Stimulated activated CD4-positive, alpha-beta T cell treated with anti-CD3 and anti-CD28 coated beads, Interleukin-12 subunit alpha, Interleukin-12 subunit beta, amount 100 ng/mL, for 24 hours (primary cell): ENCODE data around the gene MYLK.

Source experiments
- DNase-seq, 2 experiments: peaks; one replicate each; pipeline ENCODE4 v3.0.0-alpha.2; 2020; ENCODE audit warnings: low read depth in 2 of 2

Gene MYLK

GRCh38 chr3:123672429-123673146 is 211.5 kb downstream of the MYLK start:
- no peak for DNase-seq

GRCh38 chr3:123670743-123671142 is 213.4 kb downstream of the MYLK start:
- no peak for DNase-seq

DNA sequence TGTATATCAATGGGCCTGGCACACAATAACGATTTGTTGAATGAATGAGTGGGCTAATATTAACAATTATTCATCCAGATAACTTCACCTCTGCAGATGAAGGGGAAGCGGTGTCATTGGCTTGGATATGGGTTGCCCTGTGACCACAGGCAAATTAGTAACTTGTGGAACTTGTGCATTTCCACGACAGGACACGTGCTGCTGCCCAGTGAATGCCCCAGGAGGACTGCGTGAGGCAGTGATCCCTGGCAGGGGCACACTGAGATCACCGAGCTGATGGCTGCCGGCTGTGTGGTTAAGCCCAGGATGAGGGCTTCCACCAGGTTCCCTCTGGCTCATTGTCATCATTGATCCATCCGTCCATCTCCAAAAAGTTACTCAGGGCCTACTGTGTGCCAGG is 215.2 kb downstream of the MYLK start:
- DNase-seq = no peak

DNA sequence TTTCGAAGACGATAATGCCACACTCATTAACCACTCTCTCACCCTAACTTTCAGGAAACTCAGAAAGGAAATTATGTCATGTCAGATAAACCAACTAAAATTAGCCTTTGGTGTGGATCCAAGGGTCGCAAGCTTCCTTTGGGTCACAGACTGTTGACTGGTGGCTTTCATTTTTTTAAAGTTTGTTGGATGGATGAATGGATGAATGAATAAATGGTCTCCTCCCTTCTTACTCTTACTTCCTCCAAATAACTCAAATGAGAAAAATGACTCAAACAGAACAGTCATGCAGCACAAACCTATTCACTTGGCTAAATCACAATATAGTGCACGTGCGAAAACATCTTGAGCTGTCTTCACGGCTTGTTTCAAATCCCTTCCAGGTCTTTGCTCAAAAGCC is 216.3 kb downstream of the MYLK start:
- DNase-seq = no peak

DNA sequence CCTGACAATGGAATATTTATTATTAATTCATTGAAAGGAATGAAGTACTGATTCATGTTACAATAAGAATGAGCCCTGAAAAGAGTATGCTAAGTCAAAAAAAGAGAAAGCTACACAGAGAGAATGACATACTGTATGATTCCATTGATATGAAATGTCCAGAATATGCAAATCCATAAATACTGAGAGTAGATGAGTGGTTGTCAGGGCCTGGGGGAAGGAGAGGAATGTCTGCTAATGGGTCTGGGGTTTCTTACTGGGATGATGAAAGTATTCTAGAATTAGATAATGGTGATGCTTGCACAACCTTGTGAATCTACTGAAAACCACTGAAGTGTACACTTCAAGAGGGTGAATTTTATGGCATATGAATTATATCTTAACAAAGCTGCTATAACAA is 219.4 kb downstream of the MYLK start:
- no peak for DNase-seq

GRCh38 chr3:123663977-123664376 is 220.2 kb downstream of the MYLK start:
- no peak for DNase-seq

DNA sequence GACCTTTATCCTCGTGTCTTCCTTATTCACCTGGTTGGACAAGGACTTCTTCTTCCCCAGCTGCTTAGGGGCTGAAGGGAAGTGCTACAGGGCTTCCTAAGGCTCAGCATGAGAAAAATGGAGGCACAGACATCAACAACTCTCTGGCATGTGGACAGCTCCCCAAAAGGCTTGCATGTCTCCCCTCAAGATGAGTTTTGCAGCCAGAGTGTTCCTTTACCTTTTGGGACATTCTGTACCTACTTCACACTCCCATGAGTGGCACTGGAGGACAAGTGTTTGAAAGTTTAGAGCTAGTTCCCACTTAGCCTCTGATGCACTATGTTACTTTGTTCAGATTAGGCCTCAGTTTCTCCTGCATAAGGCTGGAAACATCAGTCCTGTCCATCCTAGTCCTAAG is 222.2 kb downstream of the MYLK start:
- no peak for DNase-seq

DNA sequence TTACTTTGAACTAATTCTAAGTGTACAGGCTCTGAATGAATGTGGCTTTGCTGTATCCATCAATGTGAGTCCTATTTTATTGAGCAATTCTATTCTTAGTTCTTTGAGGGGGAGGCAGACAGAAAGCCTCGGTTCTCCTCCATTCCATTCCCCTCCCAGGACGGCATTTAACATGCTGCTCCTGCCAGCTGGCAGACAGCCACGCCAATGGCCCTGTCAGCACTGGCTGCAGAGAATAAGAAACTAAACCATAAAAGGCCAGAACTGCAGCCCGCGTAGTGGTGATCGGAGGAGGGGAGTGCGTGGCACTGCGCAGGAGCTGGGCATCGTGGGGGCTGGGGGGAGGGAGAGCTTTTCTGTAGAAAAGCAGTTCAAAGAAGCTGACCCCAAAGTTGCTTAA is 223.2 kb downstream of the MYLK start:
- no peak for DNase-seq

GRCh38 chr3:123660141-123660675 is 223.9 kb downstream of the MYLK start:
- DNase-seq = no peak

- no peak for DNase-seq
These were observed 225.3 kb downstream of the MYLK start for GRCh38 chr3:123658852-123659206.

- DNase-seq = no peak
These were observed 225.8 kb downstream of the MYLK start for GRCh38 chr3:123658118-123658851.

DNA sequence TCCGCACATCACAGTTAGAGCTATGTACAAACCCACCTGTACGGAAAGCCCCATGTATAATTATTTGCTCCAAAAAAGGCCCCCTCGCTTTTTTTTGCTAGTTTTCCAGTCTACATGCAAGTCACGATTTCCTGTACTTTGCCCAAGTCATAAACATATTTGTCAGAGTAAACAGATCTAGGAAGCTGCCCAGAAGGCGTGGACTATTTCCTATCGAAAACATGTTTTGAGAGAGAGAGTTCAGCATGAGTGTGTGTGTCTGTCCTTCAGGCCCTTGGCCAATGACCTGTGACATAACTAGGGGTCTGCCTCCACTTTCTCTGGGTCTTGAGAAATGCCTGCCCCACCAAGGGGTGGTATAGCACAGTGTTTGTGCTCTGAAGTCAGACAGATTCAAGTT is 226.6 kb downstream of the MYLK start:
- no peak for DNase-seq

GRCh38 chr3:123657111-123657510 is 227.0 kb downstream of the MYLK start:
- no peak for DNase-seq

- DNase-seq = no peak
These were observed 227.4 kb downstream of the MYLK start for GRCh38 chr3:123656691-123657090.

- no peak for DNase-seq
These were observed 227.9 kb downstream of the MYLK start for GRCh38 chr3:123656274-123656673.

- no peak for DNase-seq
These were observed 228.7 kb downstream of the MYLK start for GRCh38 chr3:123655400-123655799.

DNA sequence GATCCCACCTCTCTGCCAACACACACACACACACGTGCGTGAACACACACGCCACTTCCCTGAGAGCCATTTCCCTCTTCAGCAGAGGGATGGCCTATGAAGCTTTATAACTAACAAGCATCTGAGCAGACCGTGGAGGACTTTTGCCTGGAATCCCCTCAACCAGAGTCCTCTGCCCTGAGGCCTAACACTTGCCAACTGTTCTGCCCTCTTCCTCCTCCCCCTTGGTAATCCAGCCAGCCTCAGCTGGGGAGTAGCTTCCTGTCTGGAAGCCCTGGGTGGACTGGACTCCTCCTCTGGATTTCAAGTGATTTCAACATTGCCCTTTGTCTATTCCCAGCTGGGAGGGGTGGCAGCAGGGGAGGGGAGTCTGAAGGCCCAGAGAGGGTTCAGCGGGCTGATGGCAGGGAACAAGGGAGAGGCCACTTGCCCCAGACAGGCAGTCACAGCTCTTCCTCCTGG is 230.9 kb downstream of the MYLK start:
- DNase-seq = no peak

DNA sequence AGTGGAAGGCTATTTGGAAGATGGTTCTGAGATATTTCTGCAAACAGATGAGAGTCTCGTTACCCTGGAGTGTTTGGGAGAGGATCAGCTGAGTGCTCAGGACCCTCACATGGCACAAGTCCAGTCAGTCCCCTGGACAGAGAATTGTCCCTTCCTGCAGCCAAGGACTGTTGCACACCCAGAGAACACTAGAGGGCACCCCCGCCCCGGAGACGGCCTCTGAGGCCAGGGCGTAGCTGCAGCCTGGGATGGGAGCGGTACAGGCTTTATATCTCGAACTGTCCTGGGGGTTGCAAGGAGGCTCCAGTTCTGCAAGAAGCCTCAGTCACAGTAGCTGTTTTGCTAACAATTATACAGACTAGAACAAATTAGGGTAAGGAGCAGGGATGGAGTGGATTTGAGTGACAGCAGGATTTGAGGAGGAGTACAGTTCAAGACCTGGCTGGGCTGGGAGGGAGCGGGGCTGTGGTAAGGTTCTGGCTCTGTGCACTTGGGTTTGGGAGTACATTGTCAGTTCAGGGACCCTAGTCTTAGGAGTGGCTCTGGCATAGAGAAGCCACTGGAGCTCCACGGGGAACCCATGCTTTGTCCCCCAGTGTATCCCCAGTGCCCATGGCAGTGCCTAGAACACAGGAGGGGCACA is 231.7 kb downstream of the MYLK start:
- peak in 1 of 2 experiments; percentile 42 for DNase-seq

DNA sequence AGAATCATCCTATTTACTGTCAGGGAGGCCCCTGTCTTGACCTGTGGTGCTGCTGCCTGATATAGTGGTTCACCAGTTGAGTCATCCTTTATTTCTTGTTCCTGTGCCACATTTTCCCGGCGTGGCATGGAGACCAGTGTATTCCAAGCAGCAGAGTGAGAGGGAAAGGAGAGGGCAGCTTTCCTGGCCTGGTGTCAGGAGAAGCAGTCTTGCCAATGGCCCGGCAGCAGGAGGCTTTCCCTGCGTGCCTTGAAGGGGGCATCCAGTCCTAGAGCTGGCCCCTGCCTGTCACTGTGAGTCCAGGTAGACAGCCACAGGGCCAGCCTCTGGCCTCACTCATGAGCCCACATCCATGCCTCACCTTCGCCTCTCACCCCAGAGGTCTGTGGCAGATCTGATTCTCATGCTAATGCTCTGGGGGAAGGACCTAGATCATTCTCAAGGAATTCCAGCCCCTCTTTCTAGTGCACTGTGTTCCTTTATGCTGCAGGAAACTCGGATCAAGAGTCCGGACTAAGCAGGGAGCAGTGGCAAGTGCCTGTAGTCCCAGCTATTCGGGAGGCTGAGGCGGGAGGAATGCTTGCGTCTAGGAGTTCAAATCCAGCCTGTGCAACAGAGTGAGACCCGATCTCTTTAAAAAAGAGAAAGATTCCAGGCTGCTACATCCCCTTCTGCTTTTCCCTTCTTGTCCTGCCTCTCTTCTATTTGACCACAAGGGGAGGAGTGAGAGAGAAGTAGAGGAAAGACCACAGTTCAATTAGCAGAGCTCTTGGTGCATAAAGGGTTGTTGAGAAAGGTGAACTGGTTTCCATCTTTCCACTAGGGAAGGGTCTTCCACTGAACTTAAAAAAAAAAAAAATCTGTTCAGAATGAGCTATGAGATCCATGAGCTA is 232.4 kb downstream of the MYLK start:
- no peak for DNase-seq

- no peak for DNase-seq
These were observed 234.0 kb downstream of the MYLK start for GRCh38 chr3:123650101-123650500.

DNA sequence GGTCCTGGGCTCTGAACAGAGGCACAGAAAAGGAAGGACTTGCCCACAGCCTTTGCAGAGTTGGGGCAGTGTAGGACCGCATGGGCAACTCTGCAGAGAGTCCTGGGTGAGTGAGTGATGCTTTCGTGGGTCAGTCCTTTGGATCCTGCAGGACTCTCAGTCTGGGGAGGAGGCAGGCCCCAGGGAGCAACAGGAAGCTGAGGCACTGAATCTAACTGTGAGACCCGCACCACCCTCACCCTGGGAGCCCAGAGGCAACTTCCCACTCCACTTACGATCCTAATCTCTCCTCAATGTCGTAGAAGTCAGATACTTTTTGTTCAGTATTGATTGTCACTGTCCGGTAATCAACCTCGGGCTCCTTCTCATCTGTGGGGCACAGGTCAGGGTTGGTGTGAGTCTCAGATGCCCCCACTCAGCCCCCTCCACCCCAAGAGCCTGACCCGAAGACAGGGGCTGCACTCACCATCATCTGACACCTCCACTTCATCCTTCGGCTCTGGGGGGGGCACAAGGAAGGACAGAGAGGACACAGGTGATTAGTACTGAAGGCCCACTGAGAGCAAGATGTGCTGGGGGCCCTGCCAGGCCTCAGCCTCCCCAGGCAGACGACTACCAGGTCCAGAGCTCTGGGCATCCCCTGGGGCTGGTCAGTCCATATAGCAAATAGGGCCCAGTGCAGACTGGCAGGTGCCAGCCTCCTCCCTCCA is 235.3 kb downstream of the MYLK start:
- DNase-seq = no peak
